ENCODE measurements around the gene BRF1. TPM values are rescaled to one million over a fixed set of nuclear protein-coding genes. Genes with fewer than 3 reads are reported as not detected.

The BRF1 gene
- polyA plus RNA-seq, 1 of the 3 experiments (the other 2 are of a cell fraction): 15.7 TPM

- TF ChIP-seq CHD2 (IDR thresholded peaks at IDR 0.05; ENCODE audit: low read length, partially characterized antibody) (no peak), MXI1 (IDR thresholded peaks at IDR 0.05; ENCODE audit: low read depth, low read length) (no peak), EZH2phosphoT487 (IDR thresholded peaks at IDR 0.05; ENCODE audit: borderline replicate concordance, low read depth) (no peak), ELF1 (IDR thresholded peaks at IDR 0.05) (no peak), SIN3A (IDR thresholded peaks at IDR 0.05; ENCODE audit: borderline replicate concordance, low read depth, low read length) (no peak), RXRA (IDR thresholded peaks at IDR 0.05; ENCODE audit: borderline replicate concordance, low read depth) (no peak), YY1 (IDR thresholded peaks at IDR 0.05; ENCODE audit: low read depth) (no peak)
- TF ChIP-seq, protein P1, sequence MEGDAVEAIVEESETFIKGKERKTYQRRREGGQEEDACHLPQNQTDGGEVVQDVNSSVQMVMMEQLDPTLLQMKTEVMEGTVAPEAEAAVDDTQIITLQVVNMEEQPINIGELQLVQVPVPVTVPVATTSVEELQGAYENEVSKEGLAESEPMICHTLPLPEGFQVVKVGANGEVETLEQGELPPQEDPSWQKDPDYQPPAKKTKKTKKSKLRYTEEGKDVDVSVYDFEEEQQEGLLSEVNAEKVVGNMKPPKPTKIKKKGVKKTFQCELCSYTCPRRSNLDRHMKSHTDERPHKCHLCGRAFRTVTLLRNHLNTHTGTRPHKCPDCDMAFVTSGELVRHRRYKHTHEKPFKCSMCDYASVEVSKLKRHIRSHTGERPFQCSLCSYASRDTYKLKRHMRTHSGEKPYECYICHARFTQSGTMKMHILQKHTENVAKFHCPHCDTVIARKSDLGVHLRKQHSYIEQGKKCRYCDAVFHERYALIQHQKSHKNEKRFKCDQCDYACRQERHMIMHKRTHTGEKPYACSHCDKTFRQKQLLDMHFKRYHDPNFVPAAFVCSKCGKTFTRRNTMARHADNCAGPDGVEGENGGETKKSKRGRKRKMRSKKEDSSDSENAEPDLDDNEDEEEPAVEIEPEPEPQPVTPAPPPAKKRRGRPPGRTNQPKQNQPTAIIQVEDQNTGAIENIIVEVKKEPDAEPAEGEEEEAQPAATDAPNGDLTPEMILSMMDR (IDR thresholded peaks at IDR 0.05): no peak
- 93% methylated on average over 16 of the region's 21 CpGs for WGBS (ENCODE audit: low lambda C conversion rate)
- peaks cover 0 to 4% of the 10 kb centered on the region in 2 experiments for H3K36me3 ChIP-seq (replicated peaks in 1 of 2; ENCODE audit: control insufficient read depth in 1 of 2, insufficient read depth in 2 of 2, low read length in 1 of 2)
- no peaks in the 10 kb centered on the region for H3K27me3 ChIP-seq (ENCODE audit: insufficient read depth)
- DNase-seq: no peak
- H2AFZ ChIP-seq (ENCODE audit: low read depth): no peak overlapping the region
- H3K9me3 ChIP-seq: no peaks in the 10 kb centered on the region
- H3F3A ChIP-seq (replicated peaks; ENCODE audit: insufficient read depth): no peaks in the 10 kb centered on the region
- H4K20me1 ChIP-seq (ENCODE audit: insufficient read depth): peaks cover 45% of the 10 kb centered on the region
- H3K9me2 ChIP-seq: no peaks in the 10 kb centered on the region
- H3K79me2 ChIP-seq (ENCODE audit: insufficient read depth): peaks cover 48% of the 10 kb centered on the region; the same call in 1 of the 2 replicates
- no peak overlapping the region for H3K4me2 ChIP-seq
- no peak overlapping the region for H3K9ac ChIP-seq
- ChIA-PET POLR2A (no interaction called here), CTCF (interaction anchor here (2.5 kb wide), 1 partner anchor 10 kb away, joined by 8 read pairs; no protein-coding TSS in a partner anchor)
- H3K4me3 ChIP-seq (ENCODE audit: low read depth in 2 of 2, low read length in 1 of 2): no peak overlapping the region
- H3K4me1 ChIP-seq (ENCODE audit: control insufficient read depth in 1 of 2, insufficient read depth in 2 of 2, low read depth in 1 of 2, low read length in 1 of 2): peaks cover 0 to 2% of the 10 kb centered on the region in 2 experiments; a peak in 1 of 4 replicates
- H3K27ac ChIP-seq (ENCODE audit: low read depth in 2 of 2, low read length in 1 of 2): no peak overlapping the region
Measured at GRCh38 chr14:105280525-105280924, 20.3 kb downstream of the BRF1 start.

GRCh38 chr14:105279642-105280361, 21.0 kb downstream of the BRF1 start:
- peaks cover 48% of the 10 kb centered on the region; the same call in 1 of the 2 replicates for H3K79me2 ChIP-seq (ENCODE audit: insufficient read depth)
- H3K9ac ChIP-seq: no peak overlapping the region
- ChIA-PET POLR2A (no interaction called here), CTCF (interaction anchor here (1.0 to 2.5 kb wide), 2 partner anchors 11 to 76 kb away, joined by 4 to 8 read pairs; no protein-coding TSS in a partner anchor)
- H3K27me3 ChIP-seq (ENCODE audit: insufficient read depth): no peaks in the 10 kb centered on the region
- H3K9me2 ChIP-seq: no peaks in the 10 kb centered on the region
- no peaks in the 10 kb centered on the region for H3F3A ChIP-seq (replicated peaks; ENCODE audit: insufficient read depth)
- peaks cover 0 to 8% of the 10 kb centered on the region in 2 experiments; a peak in 1 of 4 replicates for H3K4me1 ChIP-seq (ENCODE audit: control insufficient read depth in 1 of 2, insufficient read depth in 2 of 2, low read depth in 1 of 2, low read length in 1 of 2)
- DNase-seq: no peak
- H3K27ac ChIP-seq (ENCODE audit: low read depth in 2 of 2, low read length in 1 of 2): no peak overlapping the region
- H3K4me2 ChIP-seq: no peak overlapping the region
- no peaks in the 10 kb centered on the region for H3K9me3 ChIP-seq
- peaks cover 45% of the 10 kb centered on the region for H4K20me1 ChIP-seq (ENCODE audit: insufficient read depth)
- no peak overlapping the region for H2AFZ ChIP-seq (ENCODE audit: low read depth)
- WGBS (ENCODE audit: low lambda C conversion rate): 96% methylated on average over 17 of the region's 18 CpGs
- H3K36me3 ChIP-seq (replicated peaks in 1 of 2; ENCODE audit: control insufficient read depth in 1 of 2, insufficient read depth in 2 of 2, low read length in 1 of 2): peaks cover 0 to 4% of the 10 kb centered on the region in 2 experiments
- H3K4me3 ChIP-seq (ENCODE audit: low read depth in 2 of 2, low read length in 1 of 2): no peak overlapping the region
- no peak for TF ChIP-seq SMC3 (IDR thresholded peaks at IDR 0.05; ENCODE audit: low read depth, low read length)
- TF ChIP-seq, protein P1 (IDR thresholded peaks at IDR 0.05): no peak
- no peak for TF ChIP-seq ZBTB33 (IDR thresholded peaks at IDR 0.05; ENCODE audit: borderline replicate concordance, low read depth)
- TF ChIP-seq SIN3A (IDR thresholded peaks at IDR 0.05; ENCODE audit: borderline replicate concordance, low read depth, low read length): no peak
- TF ChIP-seq NFIC (IDR thresholded peaks at IDR 0.05; ENCODE audit: borderline replicate concordance): no peak
- no peak for TF ChIP-seq RAD21 (IDR thresholded peaks at IDR 0.05; ENCODE audit: low read length)
- no peak for TF ChIP-seq MAX (IDR thresholded peaks at IDR 0.05; ENCODE audit: low read depth)
- TF ChIP-seq, protein P2, sequence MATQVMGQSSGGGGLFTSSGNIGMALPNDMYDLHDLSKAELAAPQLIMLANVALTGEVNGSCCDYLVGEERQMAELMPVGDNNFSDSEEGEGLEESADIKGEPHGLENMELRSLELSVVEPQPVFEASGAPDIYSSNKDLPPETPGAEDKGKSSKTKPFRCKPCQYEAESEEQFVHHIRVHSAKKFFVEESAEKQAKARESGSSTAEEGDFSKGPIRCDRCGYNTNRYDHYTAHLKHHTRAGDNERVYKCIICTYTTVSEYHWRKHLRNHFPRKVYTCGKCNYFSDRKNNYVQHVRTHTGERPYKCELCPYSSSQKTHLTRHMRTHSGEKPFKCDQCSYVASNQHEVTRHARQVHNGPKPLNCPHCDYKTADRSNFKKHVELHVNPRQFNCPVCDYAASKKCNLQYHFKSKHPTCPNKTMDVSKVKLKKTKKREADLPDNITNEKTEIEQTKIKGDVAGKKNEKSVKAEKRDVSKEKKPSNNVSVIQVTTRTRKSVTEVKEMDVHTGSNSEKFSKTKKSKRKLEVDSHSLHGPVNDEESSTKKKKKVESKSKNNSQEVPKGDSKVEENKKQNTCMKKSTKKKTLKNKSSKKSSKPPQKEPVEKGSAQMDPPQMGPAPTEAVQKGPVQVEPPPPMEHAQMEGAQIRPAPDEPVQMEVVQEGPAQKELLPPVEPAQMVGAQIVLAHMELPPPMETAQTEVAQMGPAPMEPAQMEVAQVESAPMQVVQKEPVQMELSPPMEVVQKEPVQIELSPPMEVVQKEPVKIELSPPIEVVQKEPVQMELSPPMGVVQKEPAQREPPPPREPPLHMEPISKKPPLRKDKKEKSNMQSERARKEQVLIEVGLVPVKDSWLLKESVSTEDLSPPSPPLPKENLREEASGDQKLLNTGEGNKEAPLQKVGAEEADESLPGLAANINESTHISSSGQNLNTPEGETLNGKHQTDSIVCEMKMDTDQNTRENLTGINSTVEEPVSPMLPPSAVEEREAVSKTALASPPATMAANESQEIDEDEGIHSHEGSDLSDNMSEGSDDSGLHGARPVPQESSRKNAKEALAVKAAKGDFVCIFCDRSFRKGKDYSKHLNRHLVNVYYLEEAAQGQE (IDR thresholded peaks at IDR 0.05; ENCODE audit: low read depth, low read length): no peak
- TF ChIP-seq MEF2A (IDR thresholded peaks at IDR 0.05; ENCODE audit: borderline replicate concordance, low read depth): no peak
- no peak for TF ChIP-seq FOSL2 (IDR thresholded peaks at IDR 0.05; ENCODE audit: borderline replicate concordance, low read depth)

Measured in SK-N-SH (cell line).